RWPE2 (cell line): ENCODE measurements around the gene KCNQ1OT1.
A peak's percentile ranks its signal among the peaks of the same experiment; 100 is the strongest.

ENCODE experiments used
- ATAC-seq: fragments of 200-7000 bp; cut with Tn5 transposase; 3 replicates; pipeline ENCODE4 v1.9.1; 2021; ENCODE audit warnings: low read depth
- DNase-seq: peaks from one replicate; pipeline ENCODE4 v3.0.0-alpha.2; 2020; ENCODE audit warnings: low spot score
- H3K27ac ChIP-seq: fragments of 450-650 bp; 2 replicates; pipeline ENCODE4 v1.5.1; 2017; ENCODE audit warnings: mild to moderate bottlenecking; ENCODE audit not compliant: poor library complexity, severe bottlenecking
- H3K27me3 ChIP-seq: fragments of 250-450 bp; sonication (Bioruptor Pico); 2 replicates; pipeline ENCODE4 v1.5.1; 2021; ENCODE audit warnings: mild to moderate bottlenecking, moderate library complexity; ENCODE audit not compliant: insufficient read depth, poor library complexity, severe bottlenecking
- H3K36me3 ChIP-seq: fragments of 250-450 bp; sonication (Bioruptor Pico); 2 replicates; pipeline ENCODE4 v1.5.1; 2020; ENCODE audit warnings: low read depth, mild to moderate bottlenecking, moderate library complexity
- H3K4me1 ChIP-seq: fragments of 250-450 bp; sonication (Bioruptor Pico); 2 replicates; pipeline ENCODE4 v1.5.1; 2021; ENCODE audit warnings: mild to moderate bottlenecking, moderate library complexity; ENCODE audit not compliant: insufficient read depth, poor library complexity, severe bottlenecking
- H3K4me3 ChIP-seq: fragments of 250-450 bp; sonication (Bioruptor Pico); 2 replicates; pipeline ENCODE4 v1.5.1; 2021; ENCODE audit warnings: mild to moderate bottlenecking, moderate library complexity; ENCODE audit not compliant: severe bottlenecking
- H3K9me3 ChIP-seq: fragments of 250-450 bp; sonication (Bioruptor Pico); 2 replicates; pipeline ENCODE4 v1.5.1; 2021; ENCODE audit warnings: mild to moderate bottlenecking, moderate library complexity; ENCODE audit not compliant: severe bottlenecking
- CTCF ChIP-seq: fragments of 450-650 bp; IDR thresholded peaks from one replicate; pipeline ENCODE4 v1.5.1; 2017; ENCODE audit warnings: mild to moderate bottlenecking, moderate library complexity; ENCODE audit not compliant: poor library complexity, severe bottlenecking

The KCNQ1OT1 gene

GRCh38 chr11:2742611-2743426 is 43.0 kb upstream of the KCNQ1OT1 start:
- Histone ChIP-seq H3K9me3 (no peaks in the 10 kb centered on the region), H3K27ac (no peak overlapping the region)
- ATAC-seq, result no peak

GRCh38 chr11:2742201-2742600 is 42.4 kb upstream of the KCNQ1OT1 start:
- Histone ChIP-seq H3K27me3 (no peaks in the 10 kb centered on the region), H3K4me1 (peaks cover 5% of the 10 kb centered on the region), H3K9me3 (no peaks in the 10 kb centered on the region), H3K4me3 (no peak overlapping the region), H3K27ac (no peak overlapping the region), H3K36me3 (no peaks in the 10 kb centered on the region)
- ATAC-seq (peak; percentile 43), DNase-seq (peak; percentile 34)
- TF ChIP-seq CTCF, result no peak

More at GRCh38 chr11:2742611-2743426, 43.0 kb upstream of the KCNQ1OT1 start:
- TF ChIP-seq CTCF, result no peak
- Histone ChIP-seq H3K36me3 (no peaks in the 10 kb centered on the region), H3K27me3 (no peaks in the 10 kb centered on the region), H3K4me3 (no peak overlapping the region), H3K4me1 (peaks cover 5% of the 10 kb centered on the region)
- peak; percentile 45 for DNase-seq

- Histone ChIP-seq H3K36me3 (no peaks in the 10 kb centered on the region), H3K4me3 (no peak overlapping the region), H3K4me1 (peaks cover 5% of the 10 kb centered on the region), H3K27me3 (no peaks in the 10 kb centered on the region), H3K27ac (no peak overlapping the region), H3K9me3 (no peaks in the 10 kb centered on the region)
- no peak for DNase-seq
- peak; percentile 76 for ATAC-seq
- TF ChIP-seq CTCF, result no peak
Observed at GRCh38 chr11:2741377-2742131, 41.8 kb upstream of the KCNQ1OT1 start.

GRCh38 chr11:2741006-2741376 is 41.2 kb upstream of the KCNQ1OT1 start:
- DNase-seq (no peak), ATAC-seq (no peak)
- TF ChIP-seq CTCF, result no peak
- H3K9me3 ChIP-seq, result no peaks in the 10 kb centered on the region
- no peaks in the 10 kb centered on the region for H3K36me3 ChIP-seq
- no peak overlapping the region for H3K4me3 ChIP-seq
- peaks cover 5% of the 10 kb centered on the region for H3K4me1 ChIP-seq
- no peak overlapping the region for H3K27ac ChIP-seq
- H3K27me3 ChIP-seq, result no peaks in the 10 kb centered on the region
